H9 (cell line): ENCODE data around the gene GOLGA6L7. TPM values are rescaled to one million over a fixed set of nuclear protein-coding genes. Genes with fewer than 3 reads are reported as not detected.

Source experiments
- DNase-seq: peaks from one replicate; pipeline ENCODE4 v3.0.0-alpha.2; 2017
- H2AFZ ChIP-seq: one replicate; pipeline ENCODE4 v1.6.1; 2013; ENCODE audit warnings: mild to moderate bottlenecking, low read length, control low read depth, moderate library complexity
- H2AK5ac ChIP-seq: 2 replicates; pipeline ENCODE4 v1.6.1; 2013; ENCODE audit warnings: low read length, control low read depth, mixed read lengths; ENCODE audit not compliant: insufficient read length
- H2BK120ac ChIP-seq: one replicate; pipeline ENCODE4 v1.6.1; 2013; ENCODE audit warnings: low read depth, mild to moderate bottlenecking, low read length, control low read depth, inconsistent platforms; ENCODE audit not compliant: poor library complexity, severe bottlenecking
- H2BK12ac ChIP-seq: 2 replicates; pipeline ENCODE4 v1.6.1; 2013; ENCODE audit warnings: low read length, control low read depth, mixed read lengths, low read depth; ENCODE audit not compliant: insufficient read length
- H2BK15ac ChIP-seq: 2 replicates; pipeline ENCODE4 v1.6.1; 2013; ENCODE audit warnings: low read depth, low read length, control low read depth
- H2BK20ac ChIP-seq: one replicate; pipeline ENCODE4 v1.6.1; 2013; ENCODE audit warnings: low read depth, mild to moderate bottlenecking, low read length, control low read depth, inconsistent platforms; ENCODE audit not compliant: poor library complexity, severe bottlenecking
- H2BK5ac ChIP-seq: 2 replicates; pipeline ENCODE4 v1.6.1; 2013; ENCODE audit warnings: low read length, control low read depth, mixed read lengths; ENCODE audit not compliant: insufficient read length
- H3K14ac ChIP-seq: 2 replicates; pipeline ENCODE4 v1.6.1; 2013; ENCODE audit warnings: low read length, control low read depth; ENCODE audit not compliant: insufficient read depth
- H3K18ac ChIP-seq: 2 replicates; pipeline ENCODE4 v1.6.1; 2013; ENCODE audit warnings: low read depth, mild to moderate bottlenecking, mixed read lengths, low read length, control low read depth; ENCODE audit not compliant: insufficient read length
- H3K23ac ChIP-seq: 2 replicates; pipeline ENCODE4 v1.6.1; 2013; ENCODE audit warnings: low read length, control low read depth, mixed read lengths, low read depth; ENCODE audit not compliant: insufficient read length
- H3K23me2 ChIP-seq: 2 replicates; pipeline ENCODE4 v1.6.1; 2013; ENCODE audit warnings: low read depth, mild to moderate bottlenecking, mixed read lengths, low read length, control low read depth; ENCODE audit not compliant: insufficient read length, poor library complexity, severe bottlenecking
- H3K27ac ChIP-seq: 2 replicates; pipeline ENCODE4 v1.5.1; 2013; ENCODE audit warnings: low read length, control low read depth, mixed read lengths, low read depth; ENCODE audit not compliant: insufficient read length
- H3K27me3 ChIP-seq: 2 replicates; pipeline ENCODE4 v1.6.1; 2013; ENCODE audit warnings: low read length, control low read depth, inconsistent platforms; ENCODE audit not compliant: insufficient read depth
- H3K4ac ChIP-seq: 2 replicates; pipeline ENCODE4 v1.6.1; 2013; ENCODE audit warnings: low read depth, mild to moderate bottlenecking, control low read depth, inconsistent platforms, low read length, moderate library complexity
- H3K4me1 ChIP-seq: 2 replicates; pipeline ENCODE4 v1.6.1; 2013; ENCODE audit warnings: low read length, control low read depth, inconsistent platforms; ENCODE audit not compliant: insufficient read depth
- H3K4me2 ChIP-seq: 2 replicates; pipeline ENCODE4 v1.6.1; 2013; ENCODE audit warnings: low read length, control low read depth, mixed read lengths; ENCODE audit not compliant: insufficient read length, insufficient read depth
- H3K56ac ChIP-seq: 2 replicates; pipeline ENCODE4 v1.6.1; 2013; ENCODE audit warnings: low read depth, mild to moderate bottlenecking, mixed read lengths, low read length, control low read depth; ENCODE audit not compliant: insufficient read length
- H3K79me1 ChIP-seq: 2 replicates; pipeline ENCODE4 v1.6.1; 2013; ENCODE audit warnings: low read depth, mild to moderate bottlenecking, moderate library complexity, low read length, control low read depth, inconsistent platforms; ENCODE audit not compliant: insufficient read depth, poor library complexity, severe bottlenecking
- H3K79me2 ChIP-seq: 2 replicates; pipeline ENCODE4 v1.6.1; 2013; ENCODE audit warnings: low read length, control low read depth, inconsistent platforms; ENCODE audit not compliant: insufficient read depth
- H3K9ac ChIP-seq: 2 replicates; pipeline ENCODE4 v1.6.1; 2013; ENCODE audit warnings: low read length, control low read depth, mixed read lengths; ENCODE audit not compliant: insufficient read length; ENCODE audit errors: extremely low read depth
- H3K9me3 ChIP-seq: one replicate; pipeline ENCODE4 v1.6.1; 2013; ENCODE audit warnings: low read depth, low read length, inconsistent platforms; ENCODE audit not compliant: control insufficient read depth
- H3T11ph ChIP-seq: one replicate; pipeline ENCODE4 v1.6.1; 2013; ENCODE audit warnings: mild to moderate bottlenecking, low read length, control low read depth, inconsistent platforms
- H4K20me1 ChIP-seq: one replicate; pipeline ENCODE4 v1.6.1; 2013; ENCODE audit not compliant: control insufficient read depth, insufficient read length, insufficient read depth
- H4K5ac ChIP-seq: 2 replicates; pipeline ENCODE4 v1.6.1; 2013; ENCODE audit warnings: low read depth, mild to moderate bottlenecking, mixed read lengths, low read length, control low read depth; ENCODE audit not compliant: insufficient read length
- H4K8ac ChIP-seq: replicated peaks from 2 replicates; pipeline ENCODE4 v1.6.1; 2013; ENCODE audit warnings: low read length, control low read depth, mixed read lengths, low read depth; ENCODE audit not compliant: insufficient read length
- H4K91ac ChIP-seq: 2 replicates; pipeline ENCODE4 v1.6.1; 2013; ENCODE audit warnings: low read depth, mild to moderate bottlenecking, moderate library complexity, mixed read lengths, low read length, control low read depth; ENCODE audit not compliant: insufficient read length
- H3K27ac Mint-ChIP-seq, 3 experiments: 2 replicates in 2 of 3; 3 replicates in 1 of 3; pipeline ENCODE4 v1.8.0; 2020 to 2021; ENCODE audit warnings: mixed read lengths in 3 of 3, mild to moderate bottlenecking in 1 of 3, moderate library complexity in 1 of 3
- H3K27me3 Mint-ChIP-seq: 2 replicates; pipeline ENCODE4 v1.8.0; 2021; ENCODE audit warnings: low read depth, mild to moderate bottlenecking, moderate library complexity, mixed read lengths
- H3K36me3 Mint-ChIP-seq, 3 experiments: 2 replicates in 2 of 3; 3 replicates in 1 of 3; pipeline ENCODE4 v1.8.0; 2020 to 2021; ENCODE audit warnings: low read depth in 3 of 3, mixed read lengths in 3 of 3; ENCODE audit not compliant: insufficient read depth in 1 of 3
- H3K4me1 Mint-ChIP-seq, 2 experiments: 2 replicates each; pipeline ENCODE4 v1.8.0; 2020; ENCODE audit warnings: mixed read lengths in 2 of 2
- H3K4me3 Mint-ChIP-seq, 2 experiments: 2 replicates in 1 of 2; 3 replicates in 1 of 2; pipeline ENCODE4 v1.8.0; 2020 to 2021; ENCODE audit warnings: mild to moderate bottlenecking in 2 of 2, mixed read lengths in 2 of 2, moderate library complexity in 1 of 2
- H3K9me3 Mint-ChIP-seq, 2 experiments: 2 replicates in 1 of 2; 3 replicates in 1 of 2; pipeline ENCODE4 v1.8.0; 2020; ENCODE audit warnings: mild to moderate bottlenecking in 2 of 2, mixed read lengths in 2 of 2, moderate library complexity in 1 of 2
- WGBS: extraction: QIAGEN DNeasy Blood & Tissue Kit; methylation state at CpG from one replicate; pipeline ENCODE4 v1.1.7; 2013; ENCODE audit warnings: missing lambda C conversion rate, low lambda C conversion rate, mixed read lengths; ENCODE audit not compliant: insufficient read length; ENCODE audit errors: extremely low coverage; 5-methylcytosine and 5-hydroxymethylcytosine counted together
- total RNA-seq: library from RNA; stranded (reverse); gene quantifications from 2 replicates; pipeline ENCODE4 v1.2.1, GENCODE V29; 2021
- TF ChIP-seq, protein P1 (sequence below): fragments of 200-600 bp; sonication (generic); conservative IDR thresholded peaks from 3 replicates; pipeline ENCODE4 v1.8.0; 2021; ENCODE audit warnings: antibody characterized with exemption, mild to moderate bottlenecking

Gene GOLGA6L7
- total RNA-seq, 1 experiment from 2014 or later, result not detected

GRCh38 chr15:28897861-28898585 is 49.6 kb upstream of the GOLGA6L7 start:
- no peak overlapping the region for H4K8ac ChIP-seq
- H2AFZ ChIP-seq, result no peak overlapping the region
- DNase-seq, result no peak
- no peak overlapping the region for H2BK20ac ChIP-seq
- H3K9ac ChIP-seq, result no peak overlapping the region
- H3K9me3 Mint-ChIP-seq, result peaks cover 13 to 17% of the 10 kb centered on the region in 2 experiments
- H3K18ac ChIP-seq, result no peak overlapping the region
- H4K91ac ChIP-seq, result no peak overlapping the region
- H3T11ph ChIP-seq, result no peak overlapping the region
- H2BK120ac ChIP-seq, result no peak overlapping the region
- no peak overlapping the region for H3K4me3 Mint-ChIP-seq
- WGBS, result no CpG with 5 or more reads among the region's 13 CpGs
- H3K36me3 Mint-ChIP-seq, result peaks cover 10 to 21% (median 20%) of the 10 kb centered on the region in 3 experiments
- no peak overlapping the region for H2AK5ac ChIP-seq
- no peak overlapping the region for H2BK15ac ChIP-seq
- no peak overlapping the region for H2BK5ac ChIP-seq
- H3K23ac ChIP-seq, result no peak overlapping the region
- H3K27me3 Mint-ChIP-seq, result no peaks in the 10 kb centered on the region; the same call in 1 of the 2 replicates
- H4K20me1 ChIP-seq, result peaks cover 2% of the 10 kb centered on the region
- no peak overlapping the region for H4K5ac ChIP-seq
- H3K14ac ChIP-seq, result no peak overlapping the region
- no peaks in the 10 kb centered on the region for H3K27me3 ChIP-seq
- no peaks in the 10 kb centered on the region for H3K79me1 ChIP-seq
- TF ChIP-seq, protein P1, sequence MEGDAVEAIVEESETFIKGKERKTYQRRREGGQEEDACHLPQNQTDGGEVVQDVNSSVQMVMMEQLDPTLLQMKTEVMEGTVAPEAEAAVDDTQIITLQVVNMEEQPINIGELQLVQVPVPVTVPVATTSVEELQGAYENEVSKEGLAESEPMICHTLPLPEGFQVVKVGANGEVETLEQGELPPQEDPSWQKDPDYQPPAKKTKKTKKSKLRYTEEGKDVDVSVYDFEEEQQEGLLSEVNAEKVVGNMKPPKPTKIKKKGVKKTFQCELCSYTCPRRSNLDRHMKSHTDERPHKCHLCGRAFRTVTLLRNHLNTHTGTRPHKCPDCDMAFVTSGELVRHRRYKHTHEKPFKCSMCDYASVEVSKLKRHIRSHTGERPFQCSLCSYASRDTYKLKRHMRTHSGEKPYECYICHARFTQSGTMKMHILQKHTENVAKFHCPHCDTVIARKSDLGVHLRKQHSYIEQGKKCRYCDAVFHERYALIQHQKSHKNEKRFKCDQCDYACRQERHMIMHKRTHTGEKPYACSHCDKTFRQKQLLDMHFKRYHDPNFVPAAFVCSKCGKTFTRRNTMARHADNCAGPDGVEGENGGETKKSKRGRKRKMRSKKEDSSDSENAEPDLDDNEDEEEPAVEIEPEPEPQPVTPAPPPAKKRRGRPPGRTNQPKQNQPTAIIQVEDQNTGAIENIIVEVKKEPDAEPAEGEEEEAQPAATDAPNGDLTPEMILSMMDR, result no peak
- no peak overlapping the region for H3K56ac ChIP-seq
- no peak overlapping the region for H3K4ac ChIP-seq
- H3K9me3 ChIP-seq, result peaks cover 3% of the 10 kb centered on the region
- peaks cover 3 to 9% of the 10 kb centered on the region in 2 experiments for H3K4me1 Mint-ChIP-seq
- no peaks in the 10 kb centered on the region for H3K4me1 ChIP-seq
- H3K4me2 ChIP-seq, result no peak overlapping the region
- H3K79me2 ChIP-seq, result no peaks in the 10 kb centered on the region; the same call in 1 of the 2 replicates
- H3K27ac ChIP-seq, result no peak overlapping the region
- H2BK12ac ChIP-seq, result no peak overlapping the region
- H3K23me2 ChIP-seq, result no peaks in the 10 kb centered on the region
- no peak overlapping the region for H3K27ac Mint-ChIP-seq
